Activated CD8-positive, alpha-beta T cell treated with anti-CD3 and anti-CD28 coated beads for 36 hours (primary cell): ENCODE results near the gene TOMM40. TPM values are rescaled to one million over a fixed set of nuclear protein-coding genes. Genes with fewer than 3 reads are reported as not detected.
"Not testable (repeated sequence)": the region's sequence is repeated elsewhere in the genome, so short reads cannot be mapped to it uniquely, and the experiment has no call there.

ENCODE experiments used
- ATAC-seq: fragments of 200-7000 bp; cut with Tn5 transposase; one replicate; pipeline ENCODE4 v1.10.0; 2021; ENCODE audit warnings: mild to moderate bottlenecking, moderate library complexity
- CTCF ChIA-PET: fragments of 350-600 bp; sonication (Branson Sonifier 250); formaldehyde crosslinking; loops from one replicate; lab custom pipeline; 2021; ENCODE audit warnings: antibody characterized with exemption; lab: Charles Lee
- POLR2A ChIA-PET: fragments of 350-600 bp; sonication (Branson Sonifier 250); formaldehyde crosslinking; loops from one replicate; lab custom pipeline; 2021; ENCODE audit warnings: antibody characterized with exemption; lab: Charles Lee
- DNase-seq: peaks from one replicate; pipeline ENCODE4 v3.0.0-alpha.2; 2020
- H3K27ac Mint-ChIP-seq: one replicate; pipeline ENCODE4 v1.8.0; 2021; ENCODE audit warnings: mild to moderate bottlenecking, mixed read lengths
- H3K27me3 Mint-ChIP-seq: one replicate; pipeline ENCODE4 v1.8.0; 2021; ENCODE audit warnings: mixed read lengths
- H3K36me3 Mint-ChIP-seq: one replicate; pipeline ENCODE4 v1.8.0; 2021; ENCODE audit warnings: low read depth, mixed read lengths
- H3K4me1 Mint-ChIP-seq: one replicate; pipeline ENCODE4 v1.8.0; 2021; ENCODE audit warnings: low read depth, mixed read lengths
- H3K4me3 Mint-ChIP-seq: one replicate; pipeline ENCODE4 v1.8.0; 2021; ENCODE audit warnings: mild to moderate bottlenecking, moderate library complexity, mixed read lengths
- H3K9me3 Mint-ChIP-seq: one replicate; pipeline ENCODE4 v1.8.0; 2021; ENCODE audit warnings: mixed read lengths
- CTCF ChIP-seq: fragments of 200-600 bp; IDR thresholded peaks from one replicate; pipeline ENCODE4 v1.8.0; 2022; ENCODE audit warnings: antibody characterized with exemption, mild to moderate bottlenecking
- intact Hi-C: fragments of 100-400 bp; cut with micrococcal nuclease; formaldehyde crosslinking; loops from one replicate; pipeline ENCODE4 v1.10.0; 2022
- total RNA-seq, 2 experiments: library from RNA; stranded (reverse); gene quantifications; one replicate each; pipeline ENCODE4 v1.2.3, GENCODE V29; 2021

The TOMM40 gene
- total RNA-seq, 2 experiments from 2014 or later: 134 to 138 TPM

GRCh38 chr19:44876930-44877535 is 14.0 kb upstream of the TOMM40 start:
- peak; percentile 35 for DNase-seq
- no peak overlapping the region for H3K4me3 Mint-ChIP-seq
- H3K9me3 Mint-ChIP-seq: no peaks in the 10 kb centered on the region
- H3K4me1 Mint-ChIP-seq: peaks cover 10% of the 10 kb centered on the region
- no peak overlapping the region for H3K27ac Mint-ChIP-seq
- no peaks in the 10 kb centered on the region for H3K27me3 Mint-ChIP-seq
- ChIA-PET POLR2A (interaction anchor here (1.2 kb wide), 1 partner anchor 78 kb away, joined by 3 read pairs; no protein-coding TSS in a partner anchor), CTCF (interaction anchor here (1.3 kb wide), 1 partner anchor 153 kb away, joined by 4 read pairs; no protein-coding TSS in a partner anchor)
- ATAC-seq: peak; percentile 74
- H3K36me3 Mint-ChIP-seq: no peaks in the 10 kb centered on the region
- intact Hi-C loops: no loop called here
- no peak for TF ChIP-seq CTCF

- TF ChIP-seq CTCF: no peak
- DNase-seq (no peak), ATAC-seq (no peak)
- ChIA-PET POLR2A (interaction anchor here (1.4 kb wide), 1 partner anchor 12 kb away, joined by 3 read pairs; no protein-coding TSS in a partner anchor), CTCF (no interaction called here)
- Mint-ChIP-seq H3K4me1 (peaks cover 10% of the 10 kb centered on the region), H3K36me3 (no peaks in the 10 kb centered on the region), H3K27ac (no peak overlapping the region), H3K27me3 (no peaks in the 10 kb centered on the region), H3K9me3 (no peaks in the 10 kb centered on the region), H3K4me3 (no peak overlapping the region)
- intact Hi-C loops: no loop called here
Observed at GRCh38 chr19:44878120-44878865, 12.8 kb upstream of the TOMM40 start.

GRCh38 chr19:44879309-44880065 is 11.6 kb upstream of the TOMM40 start:
- no peaks in the 10 kb centered on the region for H3K36me3 Mint-ChIP-seq
- DNase-seq (no peak), ATAC-seq (no peak)
- CTCF ChIA-PET: no interaction called here
- peaks cover 10% of the 10 kb centered on the region for H3K4me1 Mint-ChIP-seq
- H3K27ac Mint-ChIP-seq: no peak overlapping the region
- TF ChIP-seq CTCF: no peak
- intact Hi-C loops: no loop called here
- no peak overlapping the region for H3K4me3 Mint-ChIP-seq
- POLR2A ChIA-PET: interaction anchor here (1.4 kb wide), 1 partner anchor 11 kb away, joined by 3 read pairs; no protein-coding TSS in a partner anchor
- H3K9me3 Mint-ChIP-seq: no peaks in the 10 kb centered on the region
- H3K27me3 Mint-ChIP-seq: no peaks in the 10 kb centered on the region

- no peak for ATAC-seq
- H3K4me1 Mint-ChIP-seq: peaks cover 4% of the 10 kb centered on the region
- no peaks in the 10 kb centered on the region for H3K9me3 Mint-ChIP-seq
- intact Hi-C loops: no loop called here
- CTCF ChIA-PET: interaction anchor here (1.2 kb wide), 1 partner anchor 158 kb away, joined by 3 read pairs; no protein-coding TSS in a partner anchor
- no peak for TF ChIP-seq CTCF
- H3K36me3 Mint-ChIP-seq: no peaks in the 10 kb centered on the region
- no peak overlapping the region for H3K27ac Mint-ChIP-seq
- no peaks in the 10 kb centered on the region for H3K27me3 Mint-ChIP-seq
- POLR2A ChIA-PET: no interaction called here
- no peak for DNase-seq
- H3K4me3 Mint-ChIP-seq: no peak overlapping the region
Observed at GRCh38 chr19:44882063-44882462, 9.0 kb upstream of the TOMM40 start.

- intact Hi-C loops, ATAC-seq, H3K4me1 Mint-ChIP-seq, H3K36me3 Mint-ChIP-seq, POLR2A ChIA-PET, H3K27me3 Mint-ChIP-seq, DNase-seq, H3K9me3 Mint-ChIP-seq, H3K27ac Mint-ChIP-seq, H3K4me3 Mint-ChIP-seq: not testable (repeated sequence)
- CTCF ChIA-PET: interaction anchor here (1.2 kb wide), 1 partner anchor 158 kb away, joined by 3 read pairs; no protein-coding TSS in a partner anchor
Observed at GRCh38 chr19:44882619-44883397, 8.2 kb upstream of the TOMM40 start.
